ENCODE results near the gene LGR5. TPM values are rescaled to one million over a fixed set of nuclear protein-coding genes. Genes with fewer than 3 reads are reported as not detected.

Gene LGR5
- total and polyA plus RNA-seq, 2 donors (not counting 3 experiments of a cell fraction or from before 2014, with no cell fraction given) = not detected

DNA sequence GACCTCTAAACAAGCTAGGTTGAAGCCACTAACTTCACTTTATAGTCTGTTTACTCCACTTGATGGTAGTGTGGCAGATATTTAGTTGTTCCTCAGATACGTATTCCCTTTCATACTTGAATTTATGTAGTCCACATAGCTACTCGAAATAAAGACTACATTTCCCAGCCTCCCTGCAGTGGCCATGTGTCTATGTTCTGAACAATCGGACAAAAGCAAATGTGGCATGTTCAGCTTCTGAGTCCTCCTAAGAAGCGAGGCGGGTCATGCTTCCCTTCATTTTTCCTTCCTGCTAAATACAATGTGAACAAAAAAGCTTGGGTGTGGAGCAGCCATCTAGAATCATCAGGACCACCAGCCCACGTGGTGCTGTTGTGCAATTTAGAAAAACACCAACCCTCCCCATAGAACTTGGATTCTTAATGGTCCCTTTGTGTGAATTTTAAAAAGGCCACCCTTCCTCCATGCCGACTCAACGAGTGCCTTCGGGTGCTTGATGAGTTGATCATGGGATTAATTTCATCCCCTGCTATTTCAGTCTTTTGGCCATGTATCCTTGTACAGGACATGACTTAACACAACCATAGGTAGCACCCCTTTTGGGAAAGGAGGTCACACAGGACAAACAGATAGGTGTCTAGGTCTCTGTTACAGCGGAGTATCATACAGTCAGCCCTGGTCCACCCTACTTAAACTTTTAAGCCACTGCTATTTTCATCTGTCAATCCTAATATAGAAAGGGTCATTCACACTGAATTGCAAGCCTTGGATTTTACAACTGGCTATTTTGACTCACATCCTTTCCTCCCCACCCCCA, 163.4 kb downstream of the LGR5 start:
- H3K4me2 ChIP-seq (ENCODE audit: insufficient read depth, low read length) = no peak overlapping the region
- no peak overlapping the region for H3K4me3 ChIP-seq (replicated peaks in 1 of 3; ENCODE audit: insufficient read depth in 1 of 3, low read depth in 1 of 3, low read length in 3 of 3)
- DNase-seq (ENCODE audit: low read depth, low spot score) = no peak
- no peak overlapping the region for H3K9ac ChIP-seq (replicated peaks; ENCODE audit: extremely low read depth, insufficient read depth, low read length)
- no peaks in the 10 kb centered on the region for H3K9me3 ChIP-seq (replicated peaks; ENCODE audit: control insufficient read depth, insufficient read depth, low read length)
- FAIRE-seq = no peak
- no peak overlapping the region for H2AFZ ChIP-seq (ENCODE audit: low read depth, low read length)
- H4K20me1 ChIP-seq (replicated peaks; ENCODE audit: control insufficient read depth, extremely low read depth, insufficient read depth, low read length) = no peaks in the 10 kb centered on the region
- TF ChIP-seq JUN (IDR thresholded peaks at IDR 0.05; ENCODE audit: borderline replicate concordance, insufficient read depth, insufficient read length, low read depth) (no peak), GATA2 (IDR thresholded peaks at IDR 0.05; ENCODE audit: insufficient read depth, insufficient read length, low read depth, low read length) (no peak), CTCF (IDR thresholded peaks at IDR 0.05; ENCODE audit: extremely low read depth in 1 of 2, insufficient read depth in 1 of 2, low read depth in 1 of 2, low read length in 2 of 2) (no peak), FOS (IDR thresholded peaks at IDR 0.05; ENCODE audit: borderline replicate concordance, insufficient read depth, low read length) (no peak)
- H3K36me3 ChIP-seq (ENCODE audit: control insufficient read depth in 2 of 2, extremely low read depth in 1 of 2, insufficient read depth in 2 of 2, low read length in 2 of 2) = peaks cover 0 to 7% of the 10 kb centered on the region in 2 experiments
- no peaks in the 10 kb centered on the region for H3K9me1 ChIP-seq (replicated peaks; ENCODE audit: control insufficient read depth, extremely low read depth, insufficient read depth, low read length)
- H3K27me3 ChIP-seq (ENCODE audit: control insufficient read depth in 2 of 2, insufficient read depth in 2 of 2, low read length in 2 of 2) = peaks cover 0 to 6% of the 10 kb centered on the region in 2 experiments
- H3K79me2 ChIP-seq (ENCODE audit: control insufficient read depth, insufficient read depth, low read length) = no peaks in the 10 kb centered on the region
- intact Hi-C loops (cut with micrococcal nuclease) = no loop called here
- dilution Hi-C loops (cut with MboI; ENCODE audit: extremely low pct_ligation_motif_present, low sequenced_read_pairs) = no loop called here
- H3K27ac ChIP-seq (ENCODE audit: insufficient read depth, low read depth, low read length) = no peak overlapping the region
- BruUV-seq (replicated peaks) = no TSS peak
- no peaks in the 10 kb centered on the region for H3K4me1 ChIP-seq (ENCODE audit: control insufficient read depth, extremely low read depth, insufficient read depth, low read length)
- ChIA-PET CTCF (interaction anchor here (1.1 kb wide), 2 partner anchors 11 to 34 kb away, joined by 3 read pairs; no protein-coding TSS in a partner anchor), POLR2A (no interaction called here)

Data from endothelial cell of umbilical vein (primary cell).